GM19397 (cell line): ENCODE results near the gene OTOA.
A peak's percentile ranks its signal among the peaks of the same experiment; 100 is the strongest.
"Not testable (repeated sequence)": the region's sequence is repeated elsewhere in the genome, so short reads cannot be mapped to it uniquely, and the experiment has no call there.

Experiments
- ATAC-seq: cut with Tn5 transposase; IDR thresholded peaks from one replicate; pipeline ENCODE4 v1.9.1; 2021; ENCODE audit warnings: mild to moderate bottlenecking, moderate library complexity; ENCODE audit not compliant: unreplicated experiment

The OTOA gene

GRCh38 chr16:21639493-21639892, 24.3 kb upstream of the OTOA start:
- ATAC-seq = no peak

GRCh38 chr16:21641916-21642315, 21.9 kb upstream of the OTOA start:
- ATAC-seq = no peak

GRCh38 chr16:21642861-21643260, 20.9 kb upstream of the OTOA start:
- no peak for ATAC-seq

GRCh38 chr16:21643785-21644184, 20.0 kb upstream of the OTOA start:
- no peak for ATAC-seq

GRCh38 chr16:21644674-21645073, 19.1 kb upstream of the OTOA start:
- ATAC-seq = no peak

- no peak for ATAC-seq
These were observed 18.5 kb upstream of the OTOA start for GRCh38 chr16:21645261-21645721.

GRCh38 chr16:21646091-21646490, 17.7 kb upstream of the OTOA start:
- no peak for ATAC-seq

GRCh38 chr16:21646721-21647561, 16.8 kb upstream of the OTOA start:
- ATAC-seq = peak; percentile 91

GRCh38 chr16:21647562-21648164, 16.1 kb upstream of the OTOA start:
- peak; percentile 10 for ATAC-seq

GRCh38 chr16:21649826-21650406, 13.9 kb upstream of the OTOA start:
- ATAC-seq = not testable (repeated sequence)

- ATAC-seq = no peak
These were observed 13.2 kb upstream of the OTOA start for GRCh38 chr16:21650521-21650920.

GRCh38 chr16:21651515-21651914, 12.3 kb upstream of the OTOA start:
- no peak for ATAC-seq

- ATAC-seq = no peak
These were observed 11.3 kb upstream of the OTOA start, which contains the start of gene IGSF6 for GRCh38 chr16:21652453-21652852. Gene IGSF6, minus strand, starts transcription at chr16:21652608. Its CDS starts 10 bp downstream, at chr16:21652598.

GRCh38 chr16:21653571-21653970, 10.2 kb upstream of the OTOA start:
- ATAC-seq = no peak

GRCh38 chr16:21654466-21654865, 9.3 kb upstream of the OTOA start:
- no peak for ATAC-seq

- ATAC-seq = no peak
These were observed 8.9 kb upstream of the OTOA start for GRCh38 chr16:21654881-21655280.

GRCh38 chr16:21656795-21657768, 6.7 kb upstream of the OTOA start:
- no peak for ATAC-seq

GRCh38 chr16:21659124-21659523, 4.6 kb upstream of the OTOA start:
- no peak for ATAC-seq

GRCh38 chr16:21664801-21665492, 1.2 kb downstream of the OTOA start:
- ATAC-seq = no peak

- ATAC-seq = no peak
These were observed 3.0 kb downstream of the OTOA start for GRCh38 chr16:21666772-21667171.
